Left ventricle myocardium inferior (tissue), 1 donor: ENCODE measurements around the gene CCNO. TPM values are rescaled to one million over a fixed set of nuclear protein-coding genes. Genes with fewer than 3 reads are reported as not detected.

Source experiments
- DNase-seq: peaks from one replicate; pipeline ENCODE4 v3.0.0-alpha.2; 2020
- H3K27ac ChIP-seq: fragments of 200-600 bp; replicated peaks from 2 replicates; pipeline ENCODE4 v1.8.0; 2021
- H3K27me3 ChIP-seq: fragments of 200-600 bp; 2 replicates; pipeline ENCODE4 v1.8.0; 2021; ENCODE audit warnings: low read depth
- H3K36me3 ChIP-seq: fragments of 200-600 bp; 2 replicates; pipeline ENCODE4 v1.8.0; 2021
- H3K4me1 ChIP-seq: fragments of 200-600 bp; 2 replicates; pipeline ENCODE4 v1.8.0; 2021
- H3K4me3 ChIP-seq: fragments of 200-600 bp; 2 replicates; pipeline ENCODE4 v1.8.0; 2021; ENCODE audit warnings: mild to moderate bottlenecking, moderate library complexity
- H3K9me3 ChIP-seq: fragments of 200-600 bp; replicated peaks from 2 replicates; pipeline ENCODE4 v1.8.0; 2021
- CTCF ChIP-seq: fragments of 200-600 bp; IDR thresholded peaks from 2 replicates; pipeline ENCODE4 v1.8.0; 2021; ENCODE audit warnings: antibody characterized with exemption, mild to moderate bottlenecking, borderline replicate concordance
- intact Hi-C: fragments of 100-400 bp; cut with micrococcal nuclease; formaldehyde crosslinking; loops from one replicate; pipeline ENCODE4 v1.11.0; 2022
- total RNA-seq: library from RNA; stranded (reverse); fragmentation: NEBNext Ultra II Directional; extraction: Animal tissue kit (Norgen Biotek cat#: 25700); gene quantifications from one replicate; pipeline ENCODE4 v1.2.1, GENCODE V29; 2021
- donor health status: DM: no; HTN: yes; CAD: no; lungs with severe emphysema.

Gene CCNO
- total RNA-seq, 1 donor from 2014 or later, result not detected

GRCh38 chr5:55220433-55221185, 12.8 kb downstream of the CCNO start:
- intact Hi-C loops, result no loop called here
- DNase-seq, result no peak
- H3K9me3 ChIP-seq, result no peaks in the 10 kb centered on the region
- H3K27ac ChIP-seq, result no peak overlapping the region
- TF ChIP-seq CTCF, result no peak
- H3K36me3 ChIP-seq, result no peaks in the 10 kb centered on the region
- peak overlapping the region; percentile 55 for H3K4me3 ChIP-seq
- H3K27me3 ChIP-seq, result peaks cover 97% of the 10 kb centered on the region
- H3K4me1 ChIP-seq, result peaks cover 26% of the 10 kb centered on the region

GRCh38 chr5:55219770-55220169, 13.6 kb downstream of the CCNO start:
- Histone ChIP-seq H3K4me3 (no peak overlapping the region), H3K27ac (no peak overlapping the region), H3K4me1 (peaks cover 26% of the 10 kb centered on the region), H3K36me3 (no peaks in the 10 kb centered on the region), H3K27me3 (peaks cover 97% of the 10 kb centered on the region), H3K9me3 (no peaks in the 10 kb centered on the region)
- no peak for DNase-seq
- intact Hi-C loops, result no loop called here
- TF ChIP-seq CTCF, result no peak

- H3K4me3 ChIP-seq, result no peak overlapping the region
- H3K9me3 ChIP-seq, result no peaks in the 10 kb centered on the region
- peaks cover 26% of the 10 kb centered on the region for H3K4me1 ChIP-seq
- no peak overlapping the region for H3K27ac ChIP-seq
- no peak for DNase-seq
- peaks cover 90% of the 10 kb centered on the region for H3K27me3 ChIP-seq
- H3K36me3 ChIP-seq, result no peaks in the 10 kb centered on the region
- TF ChIP-seq CTCF, result no peak
- intact Hi-C loops, result no loop called here
Observed at GRCh38 chr5:55218967-55219366, 14.4 kb downstream of the CCNO start.

- H3K27ac ChIP-seq, result no peak overlapping the region
- no peak for TF ChIP-seq CTCF
Observed at GRCh38 chr5:55211184-55211874, 22.1 kb downstream of the CCNO start.

GRCh38 chr5:55205001-55205400, 28.4 kb downstream of the CCNO start:
- no peaks in the 10 kb centered on the region for H3K36me3 ChIP-seq
- H3K4me3 ChIP-seq, result no peak overlapping the region
- TF ChIP-seq CTCF, result no peak
- no peak for DNase-seq
- H3K27ac ChIP-seq, result no peak overlapping the region
- peaks cover 79% of the 10 kb centered on the region for H3K27me3 ChIP-seq
- intact Hi-C loops, result no loop called here
- no peaks in the 10 kb centered on the region for H3K9me3 ChIP-seq
- H3K4me1 ChIP-seq, result no peaks in the 10 kb centered on the region

More at GRCh38 chr5:55211184-55211874, 22.1 kb downstream of the CCNO start:
- H3K4me3 ChIP-seq, result no peak overlapping the region
- peaks cover 53% of the 10 kb centered on the region for H3K27me3 ChIP-seq
- no peaks in the 10 kb centered on the region for H3K36me3 ChIP-seq
- intact Hi-C loops, result no loop called here
- H3K4me1 ChIP-seq, result no peaks in the 10 kb centered on the region
- no peaks in the 10 kb centered on the region for H3K9me3 ChIP-seq
- no peak for DNase-seq
